Measurements from ENCODE around the gene CDK6. TPM values are rescaled to one million over a fixed set of nuclear protein-coding genes. Genes with fewer than 3 reads are reported as not detected.

Gene CDK6
- polyA plus RNA-seq, 1 experiment = 29.2 TPM

DNA sequence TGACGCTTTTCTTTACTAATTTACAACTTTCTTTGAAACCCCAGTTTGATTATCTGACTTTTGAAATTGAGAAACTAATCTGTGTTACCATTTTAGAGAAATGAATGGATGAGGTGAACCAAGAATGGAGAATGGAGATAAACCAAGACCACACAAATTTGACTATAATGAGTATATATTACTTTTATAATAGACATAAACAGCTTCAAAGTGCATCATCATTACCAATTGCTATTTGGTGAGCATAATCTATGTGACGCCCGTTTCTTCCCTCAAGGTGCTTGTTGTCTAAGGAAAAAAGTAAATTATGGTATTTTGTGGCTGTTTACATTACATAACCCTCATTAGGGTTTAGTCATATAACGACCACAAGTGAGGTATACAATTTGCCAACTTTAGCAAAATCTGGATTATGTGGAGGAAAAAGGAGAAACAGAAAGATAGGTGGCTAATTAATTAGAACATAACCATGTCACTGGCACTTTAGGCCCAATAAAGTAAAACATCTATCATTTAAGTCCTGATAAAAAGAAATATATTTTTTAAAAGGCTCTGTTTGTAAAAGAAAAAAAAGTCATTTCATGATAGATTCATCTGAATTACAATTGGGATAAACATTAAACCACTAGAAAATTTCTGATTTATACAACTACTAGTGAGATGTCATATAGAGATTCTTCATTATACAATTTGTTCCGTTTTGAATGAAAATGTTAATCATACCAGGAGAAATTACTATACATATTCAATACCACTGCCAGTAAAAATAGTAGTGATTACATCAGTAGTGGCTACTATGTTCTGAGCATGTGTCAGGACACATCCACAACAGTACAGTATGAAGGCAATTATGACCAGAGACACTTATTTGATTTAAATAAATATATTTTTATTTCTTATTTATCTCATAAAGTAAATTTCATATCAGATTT is 128.0 kb downstream of the CDK6 start:
- CTCF ChIA-PET = interaction anchor here (1.4 kb wide), 1 partner anchor 125 kb away, joined by 4 read pairs; no protein-coding TSS in a partner anchor
- Histone ChIP-seq H3K4me3 (ENCODE audit: low read depth, low read length) (no peak overlapping the region), H3K36me3 (ENCODE audit: control insufficient read depth, insufficient read depth, low read length) (peaks cover 2% of the 10 kb centered on the region; the same call in 1 of the 2 replicates), H3K27me3 (ENCODE audit: control insufficient read depth, insufficient read depth, low read length) (no peaks in the 10 kb centered on the region)
- TF ChIP-seq, protein P1, sequence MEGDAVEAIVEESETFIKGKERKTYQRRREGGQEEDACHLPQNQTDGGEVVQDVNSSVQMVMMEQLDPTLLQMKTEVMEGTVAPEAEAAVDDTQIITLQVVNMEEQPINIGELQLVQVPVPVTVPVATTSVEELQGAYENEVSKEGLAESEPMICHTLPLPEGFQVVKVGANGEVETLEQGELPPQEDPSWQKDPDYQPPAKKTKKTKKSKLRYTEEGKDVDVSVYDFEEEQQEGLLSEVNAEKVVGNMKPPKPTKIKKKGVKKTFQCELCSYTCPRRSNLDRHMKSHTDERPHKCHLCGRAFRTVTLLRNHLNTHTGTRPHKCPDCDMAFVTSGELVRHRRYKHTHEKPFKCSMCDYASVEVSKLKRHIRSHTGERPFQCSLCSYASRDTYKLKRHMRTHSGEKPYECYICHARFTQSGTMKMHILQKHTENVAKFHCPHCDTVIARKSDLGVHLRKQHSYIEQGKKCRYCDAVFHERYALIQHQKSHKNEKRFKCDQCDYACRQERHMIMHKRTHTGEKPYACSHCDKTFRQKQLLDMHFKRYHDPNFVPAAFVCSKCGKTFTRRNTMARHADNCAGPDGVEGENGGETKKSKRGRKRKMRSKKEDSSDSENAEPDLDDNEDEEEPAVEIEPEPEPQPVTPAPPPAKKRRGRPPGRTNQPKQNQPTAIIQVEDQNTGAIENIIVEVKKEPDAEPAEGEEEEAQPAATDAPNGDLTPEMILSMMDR (IDR thresholded peaks at IDR 0.05; ENCODE audit: insufficient read depth, low read depth, low read length) = no peak
- DNase-seq (ENCODE audit: low read depth) = no peak
- POLR2A ChIA-PET = no interaction called here

DNA sequence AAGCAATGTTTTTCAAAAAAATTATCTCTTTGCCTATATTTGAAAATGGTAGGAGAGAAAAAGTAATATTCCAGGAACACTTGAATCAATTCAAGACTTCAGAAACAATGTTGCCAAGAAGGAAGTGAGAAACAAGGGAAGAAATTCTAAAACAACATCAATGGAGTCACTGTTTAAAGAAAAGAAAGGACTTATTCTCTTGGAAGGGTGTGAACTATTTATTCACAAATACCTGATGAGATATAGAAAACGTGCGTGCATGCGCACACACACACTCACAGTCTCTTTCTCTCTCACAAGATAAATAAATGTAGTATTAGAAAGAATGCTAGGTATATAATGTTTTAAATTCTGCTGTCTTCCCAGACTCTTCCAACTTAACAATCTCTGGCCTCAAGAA is 128.9 kb downstream of the CDK6 start:
- no peak overlapping the region for H3K4me3 ChIP-seq (ENCODE audit: low read depth, low read length)
- ChIA-PET CTCF (no interaction called here), POLR2A (no interaction called here)
- DNase-seq (ENCODE audit: low read depth) = no peak
- TF ChIP-seq, protein P1 (IDR thresholded peaks at IDR 0.05; ENCODE audit: insufficient read depth, low read depth, low read length) = no peak
- H3K27me3 ChIP-seq (ENCODE audit: control insufficient read depth, insufficient read depth, low read length) = no peaks in the 10 kb centered on the region
- peaks cover 2% of the 10 kb centered on the region; the same call in 1 of the 2 replicates for H3K36me3 ChIP-seq (ENCODE audit: control insufficient read depth, insufficient read depth, low read length)

DNA sequence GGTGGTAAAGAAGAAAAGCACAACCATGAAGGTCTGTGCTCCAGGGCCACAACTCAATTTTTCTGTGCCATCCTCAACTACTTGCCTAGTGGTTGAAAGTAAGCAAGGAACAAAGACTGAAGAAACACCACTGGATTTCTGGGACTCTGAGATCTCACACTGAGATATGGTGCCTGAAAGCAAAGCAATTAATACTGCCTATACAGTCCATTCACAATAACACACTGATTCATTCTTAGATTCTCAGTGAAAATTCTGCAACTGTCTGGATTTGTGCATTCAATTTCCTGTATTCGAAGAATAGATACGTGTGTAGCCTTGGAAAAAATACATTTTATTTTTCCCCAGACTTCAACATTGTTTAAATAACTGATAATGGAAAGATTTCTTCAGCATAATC is 129.8 kb downstream of the CDK6 start:
- TF ChIP-seq, protein P1 (IDR thresholded peaks at IDR 0.05; ENCODE audit: insufficient read depth, low read depth, low read length) = no peak
- Histone ChIP-seq H3K4me3 (ENCODE audit: low read depth, low read length) (no peak overlapping the region), H3K27me3 (ENCODE audit: control insufficient read depth, insufficient read depth, low read length) (no peaks in the 10 kb centered on the region), H3K36me3 (ENCODE audit: control insufficient read depth, insufficient read depth, low read length) (peaks cover 2% of the 10 kb centered on the region; the same call in 1 of the 2 replicates)
- ChIA-PET POLR2A (no interaction called here), CTCF (interaction anchor here (1.0 kb wide), 2 partner anchors 14 to 86 kb away, joined by 3 read pairs; no protein-coding TSS in a partner anchor)
- no peak for DNase-seq (ENCODE audit: low read depth)

DNA sequence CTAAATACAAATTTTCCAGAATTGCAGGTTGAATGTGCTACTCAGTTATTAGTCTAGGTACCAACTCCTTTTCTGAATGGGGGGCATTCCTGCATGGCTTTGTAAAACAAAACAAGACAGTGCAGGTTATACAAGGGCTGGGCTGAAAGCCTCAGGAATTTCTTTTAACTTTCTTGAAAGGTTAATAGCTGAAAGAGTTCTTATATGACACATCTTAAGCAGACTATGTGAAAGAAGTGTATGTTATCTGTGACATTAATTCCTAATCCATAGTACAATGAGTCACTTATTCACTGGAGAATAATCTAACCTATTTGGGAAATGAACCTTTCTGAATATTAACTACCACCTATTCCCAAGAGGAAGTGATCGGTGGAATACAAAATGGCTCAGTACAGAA is 130.5 kb downstream of the CDK6 start:
- CTCF ChIA-PET = interaction anchor here (0.7 to 1.2 kb wide), 5 partner anchors 8 to 126 kb away, joined by 3 read pairs; no protein-coding TSS in a partner anchor
- H3K27me3 ChIP-seq (ENCODE audit: control insufficient read depth, insufficient read depth, low read length) = no peaks in the 10 kb centered on the region
- POLR2A ChIA-PET = no interaction called here
- TF ChIP-seq, protein P1 (IDR thresholded peaks at IDR 0.05; ENCODE audit: insufficient read depth, low read depth, low read length) = no peak
- no peak for DNase-seq (ENCODE audit: low read depth)
- peaks cover 2% of the 10 kb centered on the region; the same call in 1 of the 2 replicates for H3K36me3 ChIP-seq (ENCODE audit: control insufficient read depth, insufficient read depth, low read length)
- H3K4me3 ChIP-seq (ENCODE audit: low read depth, low read length) = no peak overlapping the region

DNA sequence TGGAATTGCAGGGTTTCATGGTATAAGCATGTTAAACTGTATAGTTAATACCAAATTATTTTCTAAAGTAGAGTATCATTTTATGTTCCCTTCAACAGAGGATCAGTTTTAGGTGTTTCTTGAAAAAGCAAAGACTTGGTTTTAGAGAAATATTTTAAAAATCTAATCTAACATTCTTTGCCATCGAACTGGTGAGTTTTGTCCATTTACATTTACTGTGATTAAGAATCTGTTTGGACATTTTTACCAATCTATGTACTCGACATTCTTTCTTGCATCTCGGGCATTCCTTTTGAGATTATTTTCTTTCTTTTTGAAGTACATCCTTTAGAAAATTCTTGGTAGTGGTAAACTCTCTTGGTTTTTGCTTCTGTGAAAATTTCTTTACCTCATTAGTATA is 131.5 kb downstream of the CDK6 start:
- ChIA-PET POLR2A (no interaction called here), CTCF (interaction anchor here (1.2 kb wide), 1 partner anchor 9 kb away, joined by 3 read pairs; no protein-coding TSS in a partner anchor)
- Histone ChIP-seq H3K36me3 (ENCODE audit: control insufficient read depth, insufficient read depth, low read length) (peaks cover 2% of the 10 kb centered on the region; the same call in 1 of the 2 replicates), H3K27me3 (ENCODE audit: control insufficient read depth, insufficient read depth, low read length) (no peaks in the 10 kb centered on the region), H3K4me3 (ENCODE audit: low read depth, low read length) (no peak overlapping the region)
- no peak for DNase-seq (ENCODE audit: low read depth)
- TF ChIP-seq, protein P1 (IDR thresholded peaks at IDR 0.05; ENCODE audit: insufficient read depth, low read depth, low read length) = no peak

Measured in BJ (cell line).